ENCODE results near the gene CAPN14. TPM values are rescaled to one million over a fixed set of nuclear protein-coding genes. Genes with fewer than 3 reads are reported as not detected.

The CAPN14 gene
- total RNA-seq, 1 experiment from 2014 or later: not detected

DNA sequence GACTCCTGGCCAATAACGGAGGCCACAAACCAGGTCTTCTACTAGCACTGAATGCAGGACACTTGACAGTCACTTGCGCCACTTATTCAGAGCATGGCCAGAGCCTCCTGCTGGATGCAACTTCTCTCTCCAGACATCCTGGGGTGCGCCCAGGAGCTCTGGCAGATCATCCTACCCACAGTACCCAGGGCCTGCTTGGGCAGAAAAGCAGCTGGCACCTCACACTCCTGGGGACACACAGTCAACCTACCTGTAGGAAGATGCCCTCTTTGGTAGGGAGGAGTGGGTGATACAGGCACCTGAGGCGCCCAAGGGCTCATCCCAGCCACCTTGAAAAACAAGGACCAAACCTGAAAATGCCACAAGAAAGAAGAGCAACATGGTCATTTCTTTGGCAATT is 92.4 kb downstream of the CAPN14 start:
- no peak for ATAC-seq
- Histone ChIP-seq H3K4me1 (ENCODE audit: control insufficient read depth in 1 of 2, insufficient read depth in 2 of 2, low read length in 2 of 2) (no peaks in the 10 kb centered on the region), H4K20me1 (ENCODE audit: insufficient read depth) (no peaks in the 10 kb centered on the region; the same call in 1 of the 2 replicates), H3K4me2 (ENCODE audit: low read length) (no peak overlapping the region), H3K9ac (ENCODE audit: low read length) (no peak overlapping the region), H3K4me3 (replicated peaks in 1 of 2; ENCODE audit: low read depth in 1 of 2, low read length in 2 of 2) (no peak overlapping the region), H2AFZ (ENCODE audit: low read depth, low read length, poor library complexity, severe bottlenecking) (no peak overlapping the region), H3K27ac (ENCODE audit: low read depth, low read length) (no peak overlapping the region), H3K9me2 (ENCODE audit: insufficient read depth) (no peaks in the 10 kb centered on the region), H3K27me3 (ENCODE audit: insufficient read depth, low read length) (no peaks in the 10 kb centered on the region), H3K36me3 (ENCODE audit: control insufficient read depth in 1 of 2, insufficient read depth in 2 of 2, low read length in 2 of 2) (no peaks in the 10 kb centered on the region), H3K79me2 (ENCODE audit: insufficient read depth, low read length) (peaks cover 4% of the 10 kb centered on the region; the same call in 1 of the 2 replicates), H3K9me3 (ENCODE audit: control insufficient read depth in 1 of 2, insufficient read depth in 1 of 2, low read depth in 1 of 2, low read length in 2 of 2) (no peaks in the 10 kb centered on the region)
- CTCF ChIA-PET: no interaction called here
- TF ChIP-seq ELF1 (IDR thresholded peaks at IDR 0.05; ENCODE audit: borderline replicate concordance, low read depth): no peak
- TF ChIP-seq, protein P1, sequence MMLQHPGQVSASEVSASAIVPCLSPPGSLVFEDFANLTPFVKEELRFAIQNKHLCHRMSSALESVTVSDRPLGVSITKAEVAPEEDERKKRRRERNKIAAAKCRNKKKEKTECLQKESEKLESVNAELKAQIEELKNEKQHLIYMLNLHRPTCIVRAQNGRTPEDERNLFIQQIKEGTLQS (IDR thresholded peaks at IDR 0.05): no peak
- no peak for TF ChIP-seq POLR2A (IDR thresholded peaks at IDR 0.05; ENCODE audit: borderline replicate concordance, extremely low read depth, insufficient read depth, insufficient read length)
- BruUV-seq (replicated peaks): no TSS peak
- RAD21 ChIA-PET (ENCODE audit: low non-redundant PET in 1 of 2, low total read pairs in 2 of 2, uncharacterized antibody in 2 of 2, unreplicated experiment in 2 of 2): no interaction called here
- intact Hi-C loops (cut with micrococcal nuclease): no loop called here
- no peak for DNase-seq (ENCODE audit: low read depth, low spot score)
- POLR2A ChIA-PET: no interaction called here

Other genes starting within 250 kb of the CAPN14 start
- 11.2 TPM for gene GALNT14, start 79.1 kb downstream of the CAPN14 start, total RNA-seq (2021; ENCODE audit: unreplicated experiment)
- not detected for gene EHD3, start 16.6 kb upstream of the CAPN14 start, total RNA-seq (2021; ENCODE audit: unreplicated experiment)
- gene XDH, start 197.2 kb upstream of the CAPN14 start, total RNA-seq (2021; ENCODE audit: unreplicated experiment): 0.15 TPM